GM19193 (cell line): Measurements from ENCODE around the gene CORO2B.

ENCODE experiments used
- POLR2A ChIP-seq: IDR thresholded peaks from 4 replicates; pipeline ENCODE4 v1.6.1; 2011; ENCODE audit not compliant: insufficient read depth, insufficient read length; ENCODE audit errors: extremely low read depth

CORO2B gene

GRCh38 chr15:68560501-68561113 lies 18.2 kb upstream of the CORO2B start:
- TF ChIP-seq POLR2A: no peak

GRCh38 chr15:68561171-68561900 lies 17.5 kb upstream of the CORO2B start:
- no peak for TF ChIP-seq POLR2A

GRCh38 chr15:68561901-68562300 lies 16.9 kb upstream of the CORO2B start:
- TF ChIP-seq POLR2A: no peak

- TF ChIP-seq POLR2A: no peak
Observed at GRCh38 chr15:68564173-68564572, 14.6 kb upstream of the CORO2B start.

- TF ChIP-seq POLR2A: no peak
Observed at GRCh38 chr15:68565234-68565633, 13.6 kb upstream of the CORO2B start.

- no peak for TF ChIP-seq POLR2A
Observed at GRCh38 chr15:68565726-68566125, 13.1 kb upstream of the CORO2B start.

- no peak for TF ChIP-seq POLR2A
Observed at GRCh38 chr15:68566377-68566954, 12.3 kb upstream of the CORO2B start.

- TF ChIP-seq POLR2A: no peak
Observed at GRCh38 chr15:68567345-68567744, 11.4 kb upstream of the CORO2B start.

GRCh38 chr15:68570974-68571373 lies 7.8 kb upstream of the CORO2B start:
- no peak for TF ChIP-seq POLR2A

- TF ChIP-seq POLR2A: no peak
Observed at GRCh38 chr15:68571582-68571981, 7.2 kb upstream of the CORO2B start.

GRCh38 chr15:68572309-68572708 lies 6.5 kb upstream of the CORO2B start:
- TF ChIP-seq POLR2A: no peak

GRCh38 chr15:68572921-68573320 lies 5.9 kb upstream of the CORO2B start:
- TF ChIP-seq POLR2A: no peak

- TF ChIP-seq POLR2A: no peak
Observed at GRCh38 chr15:68574046-68574445, 4.7 kb upstream of the CORO2B start.

GRCh38 chr15:68574629-68575028 lies 4.2 kb upstream of the CORO2B start:
- TF ChIP-seq POLR2A: no peak

GRCh38 chr15:68576235-68576892 lies 2.4 kb upstream of the CORO2B start:
- TF ChIP-seq POLR2A: no peak
